GM10847 (cell line): ENCODE results near the gene COPE.

ENCODE experiments used
- POLR2A ChIP-seq: IDR thresholded peaks from 2 replicates; pipeline ENCODE4 v1.6.1; 2011; ENCODE audit not compliant: insufficient read length; ENCODE audit errors: extremely low read depth

Gene COPE

GRCh38 chr19:18901491-18901890, 17.7 kb downstream of the COPE start:
- no peak for TF ChIP-seq POLR2A

- TF ChIP-seq POLR2A, result no peak
These were observed 18.3 kb downstream of the COPE start for GRCh38 chr19:18900700-18901481.

- TF ChIP-seq POLR2A, result no peak
These were observed 19.3 kb downstream of the COPE start for GRCh38 chr19:18899624-18900560.

- TF ChIP-seq POLR2A, result no peak
These were observed 20.4 kb downstream of the COPE start for GRCh38 chr19:18898607-18899408.

GRCh38 chr19:18898081-18898606, 21.0 kb downstream of the COPE start:
- no peak for TF ChIP-seq POLR2A

GRCh38 chr19:18897094-18898029, 21.8 kb downstream of the COPE start:
- TF ChIP-seq POLR2A, result no peak

GRCh38 chr19:18896421-18896841, 22.8 kb downstream of the COPE start:
- no peak for TF ChIP-seq POLR2A

- TF ChIP-seq POLR2A, result no peak
These were observed 23.3 kb downstream of the COPE start, which contains the start of gene CERS1 for GRCh38 chr19:18895824-18896341. Gene CERS1, minus strand, starts transcription at chr19:18896158. Its CDS starts 86 bp downstream, at chr19:18896072.

- TF ChIP-seq POLR2A, result no peak
These were observed 24.0 kb downstream of the COPE start for GRCh38 chr19:18895038-18895823.

GRCh38 chr19:18894254-18895037, 24.7 kb downstream of the COPE start:
- TF ChIP-seq POLR2A, result no peak

GRCh38 chr19:18893587-18894253, 25.5 kb downstream of the COPE start:
- no peak for TF ChIP-seq POLR2A

GRCh38 chr19:18889949-18890745, 29.0 kb downstream of the COPE start:
- TF ChIP-seq POLR2A, result no peak
